Renal cortical epithelial cell (primary cell): ENCODE results near the gene HAUS7. TPM values are rescaled to one million over a fixed set of nuclear protein-coding genes. Genes with fewer than 3 reads are reported as not detected.
"Not testable (repeated sequence)": the region's sequence is repeated elsewhere in the genome, so short reads cannot be mapped to it uniquely, and the experiment has no call there.

Experiments used
- DNase-seq: peaks from one replicate; pipeline ENCODE4 v3.0.0-alpha.2; 2011; ENCODE audit warnings: low read depth
- total RNA-seq: library from RNA; depleted of rRNA; stranded (reverse); fragments of >200 nt; gene quantifications from 2 replicates; pipeline ENCODE4 v1.2.3, GENCODE V29; 2014

HAUS7 gene
- total RNA-seq, 1 donor from 2014 or later, result 6.5 TPM

DNA sequence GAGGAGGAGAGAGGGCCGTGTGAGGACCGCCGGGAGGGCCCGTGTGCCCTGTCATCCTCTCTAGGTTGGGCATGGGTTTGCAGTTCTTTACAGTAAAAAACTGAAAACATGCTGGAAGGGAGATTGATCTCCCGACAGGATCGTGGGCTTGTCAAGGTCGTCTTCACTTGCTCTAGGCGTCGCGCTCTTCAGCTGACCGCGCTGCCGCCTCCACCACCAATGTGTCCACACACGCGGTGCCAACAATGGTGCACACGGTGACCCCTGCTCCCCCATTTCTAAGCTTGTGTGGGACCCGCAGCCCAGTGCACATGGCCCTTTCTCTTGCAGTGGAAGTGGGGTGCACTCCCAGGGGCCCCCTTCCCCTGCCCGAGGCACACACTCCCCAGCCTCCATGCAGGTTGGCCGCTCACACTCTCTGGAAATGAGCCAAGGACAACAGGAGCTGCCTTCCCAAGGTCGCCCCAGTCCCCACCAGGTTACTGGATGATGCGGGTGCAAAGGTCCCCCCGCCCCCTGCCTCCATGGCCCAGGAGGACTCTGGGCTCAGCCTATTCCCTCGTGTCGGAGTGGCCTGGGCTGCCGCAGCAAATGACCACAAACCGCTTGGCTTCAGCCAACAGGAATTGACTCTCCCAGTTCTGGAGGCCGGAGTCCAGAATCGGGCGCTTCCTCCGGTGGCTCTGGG is 60.8 kb downstream of the HAUS7 start:
- no peak for DNase-seq

DNA sequence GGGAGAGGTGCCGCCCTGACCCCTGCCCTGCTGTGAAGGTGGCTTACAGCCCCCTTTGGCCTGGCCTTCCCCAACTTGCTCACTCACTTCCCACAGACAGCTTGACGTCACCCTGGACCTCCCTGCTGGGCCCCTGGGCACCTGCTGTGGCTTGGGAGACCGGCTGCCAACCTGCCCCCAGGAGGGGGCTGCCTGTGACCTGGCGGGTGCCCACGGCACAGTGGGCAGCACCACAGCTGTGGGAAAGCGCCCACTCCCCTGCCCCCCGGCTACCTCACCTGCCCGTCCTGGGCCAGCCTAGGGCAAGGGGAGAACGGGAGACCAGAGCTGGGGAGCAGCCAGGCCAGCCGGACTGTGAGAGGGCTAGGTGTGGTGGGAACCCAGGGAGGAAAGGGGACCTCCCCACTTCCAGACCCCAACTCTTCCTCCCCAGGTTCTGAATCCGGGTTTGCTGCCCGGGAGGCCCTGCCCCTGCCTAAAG is 61.5 kb downstream of the HAUS7 start:
- no peak for DNase-seq

DNA sequence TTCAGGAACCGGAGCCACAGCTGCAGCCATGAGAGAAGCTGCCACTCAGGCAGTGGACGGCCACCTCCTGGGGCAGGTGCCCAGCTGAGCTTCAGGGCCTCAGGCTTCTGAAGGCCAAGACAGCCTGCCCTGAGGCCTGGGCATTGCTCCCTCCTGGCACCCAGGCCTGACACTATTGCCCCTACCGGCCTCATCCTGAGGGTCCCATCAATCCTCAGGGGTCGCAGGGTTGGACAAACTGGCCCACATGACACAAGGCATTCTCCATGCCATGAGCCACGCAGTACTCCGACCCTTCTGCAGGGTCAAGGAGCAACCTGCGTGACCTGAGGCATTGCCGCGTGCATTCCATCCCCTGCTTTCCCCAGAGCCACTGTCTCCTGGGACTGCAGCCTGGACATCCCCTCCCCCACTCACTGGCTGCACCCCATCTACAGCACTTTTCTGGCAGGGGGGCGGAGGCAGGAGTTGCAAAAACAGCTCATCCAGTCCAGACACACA is 62.1 kb downstream of the HAUS7 start:
- no peak for DNase-seq

DNA sequence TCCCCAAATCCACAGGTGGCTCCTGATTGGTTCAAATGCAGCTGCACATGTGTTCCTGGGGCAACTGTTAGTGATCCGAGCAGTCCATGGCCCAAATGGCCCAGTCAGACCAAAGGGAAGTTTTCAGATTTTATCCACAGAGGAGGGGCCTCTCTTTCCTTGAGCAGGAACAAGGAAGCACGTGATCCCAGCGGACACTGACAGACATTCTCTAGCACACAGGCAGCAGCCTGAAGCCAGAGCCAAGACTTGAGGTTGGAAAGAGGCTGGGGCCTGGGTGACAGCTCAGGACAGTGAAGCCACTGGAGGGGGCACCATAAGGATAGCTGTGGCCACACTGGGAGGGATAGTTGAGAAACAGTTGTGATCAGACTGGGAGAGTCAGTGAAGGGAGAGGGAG is 62.6 kb downstream of the HAUS7 start:
- no peak for DNase-seq

DNA sequence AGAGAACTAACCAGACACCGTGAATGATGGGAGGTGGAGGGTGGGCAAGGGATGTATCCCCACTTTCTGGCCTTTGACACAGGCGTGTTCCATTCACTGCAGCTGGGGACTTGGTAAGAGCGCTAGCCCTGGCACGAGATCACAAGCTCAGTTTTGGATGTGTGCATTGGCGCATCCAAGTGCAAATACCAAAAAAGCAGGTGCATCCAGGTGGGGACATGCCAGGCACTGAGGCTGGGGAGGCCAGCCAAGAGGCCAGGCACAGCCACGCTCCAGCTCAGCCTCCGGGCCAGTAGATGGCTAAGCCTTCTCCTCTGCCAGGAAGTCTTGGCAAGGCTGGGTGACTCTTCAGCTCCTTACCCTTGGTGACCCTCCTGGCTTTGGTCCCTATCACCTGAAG is 63.5 kb downstream of the HAUS7 start:
- no peak for DNase-seq

DNA sequence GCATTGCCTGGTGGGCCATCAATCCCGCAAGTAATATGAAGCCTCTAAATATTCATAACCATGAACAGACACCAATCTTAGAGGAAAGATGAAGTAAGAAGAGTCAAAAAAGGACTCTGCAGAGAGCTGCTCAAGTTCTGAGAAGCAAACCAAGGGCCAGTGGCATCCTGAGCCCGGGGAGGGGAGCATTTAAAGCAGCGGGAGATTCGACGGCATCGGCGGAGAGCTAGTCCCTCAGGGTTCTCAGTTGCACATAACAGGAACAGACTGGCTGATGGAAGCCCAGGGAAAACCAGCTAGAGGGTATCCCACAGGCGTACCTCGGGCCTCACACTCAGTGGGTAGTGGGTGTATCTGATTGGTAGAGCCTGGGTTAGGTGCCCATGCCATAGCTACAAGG is 64.4 kb downstream of the HAUS7 start:
- DNase-seq, result no peak

DNA sequence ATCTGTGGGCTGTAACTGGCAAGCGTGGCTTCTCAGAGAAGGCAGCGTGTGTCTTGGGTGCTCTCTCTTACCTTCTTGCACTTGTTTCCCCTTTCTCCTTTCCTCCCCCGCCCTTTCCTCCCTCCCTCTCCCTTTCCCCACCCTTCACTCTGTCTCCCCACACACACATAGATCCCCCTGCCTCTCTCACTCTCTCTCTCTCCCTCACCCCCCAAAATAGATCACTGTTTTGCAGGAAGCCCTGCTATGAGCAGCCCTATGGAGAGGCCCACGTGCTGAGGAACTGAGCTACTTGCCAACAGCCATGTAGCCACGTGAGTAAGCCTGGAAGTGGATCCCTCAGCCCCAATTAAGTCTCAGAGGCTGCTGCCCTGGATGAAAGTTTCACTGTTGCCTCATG is 65.0 kb downstream of the HAUS7 start:
- DNase-seq, result no peak

DNA sequence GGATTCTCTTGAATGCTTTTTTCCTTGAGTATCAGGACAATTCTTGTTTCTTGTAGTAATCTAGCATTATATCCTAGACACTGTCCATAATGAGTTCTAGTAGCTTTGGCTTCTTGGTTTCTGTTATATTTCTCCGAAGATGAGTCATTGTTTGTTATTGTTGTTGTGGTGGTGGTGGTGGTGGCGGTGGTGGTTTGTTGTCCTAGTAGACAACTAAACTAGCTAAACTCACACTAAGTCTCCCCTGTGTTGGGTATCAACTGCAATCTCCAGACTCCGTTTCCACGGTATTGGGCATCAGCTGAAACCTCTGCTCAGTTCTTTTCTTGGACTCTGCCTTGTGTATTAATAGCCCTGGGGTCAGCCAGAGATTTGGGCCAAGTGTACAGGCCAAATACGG is 66.0 kb downstream of the HAUS7 start:
- not testable (repeated sequence) for DNase-seq

DNA sequence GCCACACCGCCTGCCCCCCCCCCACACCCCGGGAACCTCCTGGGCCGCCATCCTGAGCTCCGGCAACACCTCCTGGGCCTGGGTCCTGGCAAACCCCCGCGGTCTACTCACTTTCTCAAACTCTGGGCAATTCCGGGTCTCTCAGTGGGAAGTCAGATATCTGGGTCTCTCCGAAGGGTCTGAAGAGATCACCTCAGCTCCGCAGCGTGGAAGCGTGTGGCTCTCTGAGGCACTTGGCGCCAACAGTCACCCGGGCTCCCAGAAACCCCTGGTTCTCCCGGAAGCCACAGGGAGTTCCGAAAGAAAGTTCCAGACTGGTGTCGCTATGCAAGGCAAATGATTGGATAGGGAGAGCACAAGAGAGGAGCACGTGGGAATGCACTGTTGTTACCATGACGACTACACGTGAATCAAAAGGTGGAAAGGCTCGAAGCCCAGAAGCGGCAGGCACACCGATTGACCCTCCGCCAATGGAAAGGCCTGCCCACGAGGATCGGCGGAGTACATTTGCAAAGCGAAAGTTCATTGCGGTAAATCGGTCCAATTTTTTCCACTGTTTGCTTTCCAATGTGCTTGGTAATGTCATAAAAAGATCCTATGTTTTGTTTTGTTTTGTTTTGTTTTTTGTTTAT is 69.1 kb downstream of the HAUS7 start, which contains the start of gene PNMA6E:
PNMA6E (minus strand) TSS at position 218 of the 632 bp plus-strand sequence. CDS start 2,501 bp downstream, outside the sequence.
- DNase-seq, result no peak

DNA sequence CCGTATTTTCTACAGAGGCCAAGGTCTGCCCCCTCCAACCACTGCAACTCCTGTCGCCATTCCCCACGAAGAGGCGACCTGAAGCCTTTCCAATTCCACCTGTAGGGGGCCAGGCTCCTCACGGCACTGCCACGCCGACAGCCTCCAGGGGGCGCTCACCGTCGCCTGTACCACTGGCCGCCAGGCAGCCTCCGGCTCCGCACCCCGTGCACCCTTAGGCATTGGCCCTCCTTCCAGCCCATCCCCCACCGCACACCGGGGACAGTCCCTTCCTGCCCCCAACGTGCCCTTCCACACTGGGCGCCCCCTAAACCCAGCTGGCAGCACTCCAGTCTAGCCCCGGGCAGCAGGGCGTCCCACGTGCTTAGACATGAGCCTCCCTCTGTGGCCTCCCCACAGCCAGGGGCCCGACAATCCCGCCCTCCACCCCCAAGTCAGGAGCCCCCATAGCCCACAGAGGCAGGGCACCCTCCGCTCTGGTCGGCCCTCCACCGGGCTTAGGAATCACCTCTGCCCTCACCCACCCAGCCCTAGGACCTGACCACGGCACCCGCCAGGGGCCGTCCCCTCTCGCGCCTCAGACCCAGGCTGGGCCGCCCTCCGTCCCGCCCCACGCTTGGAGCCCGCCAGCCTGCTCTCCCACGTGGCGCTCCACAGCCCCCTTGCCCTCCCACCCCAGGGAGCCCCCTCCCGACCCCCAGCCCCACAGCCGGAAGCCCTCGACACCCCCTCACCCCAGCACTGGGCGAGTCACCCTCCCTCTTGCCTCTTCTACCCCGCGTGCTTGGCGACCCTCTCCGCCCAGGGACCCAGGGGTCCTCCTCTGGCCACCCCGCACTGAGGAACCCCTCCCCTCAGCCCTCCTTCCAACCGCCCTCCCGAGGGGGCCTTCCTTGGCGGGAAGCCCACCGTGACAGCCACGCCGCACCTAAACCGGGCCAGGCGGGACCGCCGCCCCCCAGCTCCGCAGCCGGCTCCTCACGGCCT is 69.9 kb downstream of the HAUS7 start:
- no peak for DNase-seq

DNA sequence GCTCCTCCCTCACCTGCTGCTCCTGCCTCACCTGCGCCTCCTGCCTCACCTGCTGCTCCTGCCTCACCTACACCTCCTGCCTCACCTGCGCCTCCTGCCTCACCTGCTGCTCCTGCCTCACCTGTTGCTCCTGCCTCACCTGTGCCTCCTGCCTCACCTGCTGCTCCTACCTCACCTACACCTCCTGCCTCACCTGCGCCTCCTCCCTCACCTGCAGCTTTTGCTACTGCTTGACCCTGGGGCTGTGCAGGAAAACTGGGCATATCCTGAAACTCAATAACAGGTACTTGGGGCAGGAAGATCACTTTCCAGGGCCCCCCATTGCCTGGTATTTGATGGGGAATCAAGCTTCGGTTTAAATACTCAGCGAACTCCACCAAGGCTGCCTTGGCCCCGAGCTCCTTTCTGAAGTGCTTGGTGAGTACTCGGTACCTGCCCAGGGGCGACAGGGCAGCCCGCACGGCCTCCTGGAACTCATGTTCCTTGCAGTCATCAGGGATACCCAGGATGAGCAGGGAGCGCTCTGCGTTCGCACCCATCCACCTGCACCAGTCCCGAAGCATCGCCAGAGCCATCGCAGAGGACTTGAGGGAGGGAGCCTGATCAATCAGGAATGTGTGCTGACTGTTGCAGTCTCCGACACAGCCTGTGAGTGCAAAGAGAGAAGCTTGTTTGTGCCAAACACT is 72.0 kb downstream of the HAUS7 start:
- no peak for DNase-seq

Other genes starting within 250 kb of the HAUS7 start
- not detected in 2 replicates for gene PNMA6F, start 148.8 kb downstream of the HAUS7 start, total RNA-seq
- 4.3 and 9.5 TPM in 2 replicates for gene ZNF275, start 136.4 kb downstream of the HAUS7 start, total RNA-seq
- 0.05 TPM in 1 of 2 replicates, not detected in the other for gene PNMA6E, start 69.2 kb downstream of the HAUS7 start, total RNA-seq
- gene ZFP92, start 59.1 kb downstream of the HAUS7 start, total RNA-seq, result 0.35 and 4.6 TPM in 2 replicates
- 0.50 TPM in 1 of 2 replicates, not detected in the other for gene TREX2, start 24.5 kb downstream of the HAUS7 start, total RNA-seq
- 0.17 and 6.0 TPM in 2 replicates for gene BGN, start 24.4 kb upstream of the HAUS7 start, total RNA-seq
- 0.05 TPM in 1 of 2 replicates, not detected in the other for gene ATP2B3, start 47.1 kb upstream of the HAUS7 start, total RNA-seq
- 13.9 and 42.2 TPM in 2 replicates for gene CCNQ, start 128.6 kb upstream of the HAUS7 start, total RNA-seq
- 1.1 TPM in 1 of 2 replicates, not detected in the other for gene DUSP9, start 176.6 kb upstream of the HAUS7 start, total RNA-seq
- gene PNCK, start 203.2 kb upstream of the HAUS7 start, total RNA-seq, result 0.75 TPM in 1 of 2 replicates, not detected in the other
- 9.2 and 80.4 TPM in 2 replicates for gene SLC6A8, start 217.3 kb upstream of the HAUS7 start, total RNA-seq